GM12874 (cell line): ENCODE results near the gene KIF6.

ENCODE experiments used
- CTCF ChIP-seq: IDR thresholded peaks from 2 replicates; pipeline ENCODE4 v1.5.1; 2011; ENCODE audit warnings: low read depth, mild to moderate bottlenecking, control low read depth, low read length, moderate library complexity; ENCODE audit not compliant: insufficient read depth

The KIF6 gene

GRCh38 chr6:39625209-39625608, 100.0 kb downstream of the KIF6 start:
- no peak for TF ChIP-seq CTCF

- no peak for TF ChIP-seq CTCF
Measured at GRCh38 chr6:39623750-39624149, 101.5 kb downstream of the KIF6 start.

- no peak for TF ChIP-seq CTCF
Measured at GRCh38 chr6:39617520-39617919, 107.7 kb downstream of the KIF6 start.

GRCh38 chr6:39617026-39617425, 108.2 kb downstream of the KIF6 start:
- no peak for TF ChIP-seq CTCF

- no peak for TF ChIP-seq CTCF
Measured at GRCh38 chr6:39615622-39616021, 109.6 kb downstream of the KIF6 start.

- TF ChIP-seq CTCF: no peak
Measured at GRCh38 chr6:39614393-39614950, 110.7 kb downstream of the KIF6 start.

- TF ChIP-seq CTCF: no peak
Measured at GRCh38 chr6:39610221-39610620, 115.0 kb downstream of the KIF6 start.
